ENCODE results near the gene MTHFD1L.

MTHFD1L gene

DNA sequence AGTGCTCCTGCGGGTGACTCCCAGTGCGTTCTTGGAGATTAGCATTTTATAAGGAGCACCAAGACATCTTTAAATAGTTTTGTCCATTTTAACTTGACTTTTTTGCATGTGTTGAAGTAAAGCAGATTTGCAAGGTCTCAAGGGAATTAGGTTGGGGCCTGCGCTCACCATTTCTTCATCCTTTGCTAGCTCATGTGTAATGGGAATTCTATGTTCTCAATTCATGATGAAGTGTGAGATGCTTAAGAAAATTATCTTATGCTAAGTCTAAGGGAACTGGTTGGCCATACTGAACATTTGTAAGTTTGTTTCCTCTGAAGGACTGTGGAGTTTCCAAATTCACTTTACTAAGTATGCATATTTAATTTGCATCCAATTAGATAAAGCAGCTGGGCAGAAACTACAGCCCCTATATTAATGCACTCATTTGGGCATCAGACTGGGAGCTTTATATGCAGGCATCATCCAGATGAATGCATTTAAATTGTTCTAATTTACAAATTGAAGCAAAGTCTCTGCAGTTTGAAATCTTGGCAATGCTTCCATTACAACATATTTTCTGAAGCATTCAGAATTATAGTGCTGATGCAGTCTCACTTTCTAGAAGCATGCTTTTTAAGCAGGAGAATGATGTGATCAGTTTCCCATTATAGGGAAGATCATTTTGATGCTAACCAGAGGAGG lies 266.0 kb downstream of the MTHFD1L start:
- peak; percentile 52 for DNase-seq

DNA sequence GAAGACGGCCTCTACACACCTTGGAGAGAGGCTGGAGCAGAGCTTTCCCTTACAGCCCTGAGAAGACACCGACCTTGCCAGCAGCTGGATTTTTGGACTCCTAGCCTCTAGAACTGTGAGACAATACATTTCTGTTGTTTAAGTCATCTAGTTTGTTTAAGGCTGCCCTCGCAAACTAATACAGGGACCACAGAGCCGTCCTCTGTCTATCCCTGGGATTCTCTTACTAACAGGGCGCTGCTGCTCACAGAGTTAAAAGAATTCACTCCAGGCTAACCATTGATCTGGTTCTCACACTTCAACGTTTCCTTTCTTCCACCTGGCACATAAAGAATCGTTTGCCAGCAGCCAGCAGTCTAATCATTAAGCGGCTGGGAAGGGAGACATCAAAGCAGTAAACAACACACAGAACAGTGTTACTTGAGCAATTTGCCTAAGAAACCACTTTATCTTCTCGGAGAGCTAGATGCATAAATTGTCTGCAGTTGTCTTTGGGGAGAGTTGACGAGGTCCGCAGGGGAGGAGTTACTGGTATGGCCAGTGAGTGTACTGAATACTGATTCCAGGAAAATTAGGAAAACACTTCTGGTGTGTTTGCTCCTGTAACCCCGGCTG lies 270.7 kb downstream of the MTHFD1L start:
- peak; percentile 53 for DNase-seq

DNA sequence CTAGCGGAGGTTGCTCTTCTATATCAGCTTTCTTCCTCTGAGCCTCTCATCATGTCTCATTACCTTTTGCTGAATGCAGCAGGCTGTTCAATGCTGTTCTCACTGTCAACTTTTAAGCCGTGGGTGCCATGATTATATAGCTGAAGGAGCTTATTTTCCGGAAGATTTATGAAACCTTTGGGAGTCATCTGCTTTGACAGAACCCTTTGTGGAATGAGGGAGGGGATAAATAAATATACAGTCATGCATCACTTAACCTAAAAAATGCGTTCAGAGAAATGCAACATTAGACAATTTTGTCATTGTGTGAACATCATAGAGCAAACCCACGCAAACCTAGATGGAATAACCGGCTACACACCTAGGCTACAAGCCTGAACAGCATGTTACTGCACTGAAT lies 272.0 kb downstream of the MTHFD1L start:
- DNase-seq = no peak

DNA sequence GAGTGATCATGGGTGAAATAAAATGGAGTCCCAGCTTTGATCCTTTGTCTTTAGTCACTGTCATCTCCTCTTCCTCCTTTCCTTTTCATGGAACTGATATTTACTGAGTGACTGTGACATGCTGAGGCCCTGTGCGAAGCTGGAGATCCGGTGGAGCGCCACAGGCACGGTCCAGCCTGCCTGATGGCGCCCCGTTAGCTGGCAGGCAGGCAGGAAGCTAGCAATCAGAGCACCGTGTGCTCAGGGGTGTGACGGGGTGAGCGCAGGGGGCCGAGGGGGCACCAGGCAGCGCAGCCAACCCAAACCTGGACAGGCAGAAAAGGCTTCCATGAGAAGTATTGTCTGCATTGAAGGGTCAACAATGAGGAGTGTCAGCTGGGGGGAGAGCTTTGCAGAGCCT lies 274.0 kb downstream of the MTHFD1L start:
- no peak for DNase-seq

DNA sequence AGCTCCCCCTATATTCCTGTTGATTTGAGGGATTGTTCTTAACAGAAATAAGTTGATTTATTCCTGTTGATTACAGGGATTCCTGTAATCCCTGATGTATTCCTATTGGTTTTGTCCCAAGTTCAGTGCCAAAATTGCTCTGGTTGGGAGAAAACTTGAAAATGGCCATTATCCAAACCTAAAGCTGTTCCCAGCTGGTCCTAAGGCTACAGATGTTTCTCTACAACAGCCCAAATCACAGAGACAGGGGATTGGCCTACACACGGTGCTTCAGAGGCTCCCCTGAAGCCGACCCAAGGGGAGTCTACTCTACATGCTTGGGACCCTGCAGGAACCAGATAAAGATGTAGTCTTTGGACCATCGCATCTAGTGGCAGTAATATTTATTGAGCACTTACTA lies 275.3 kb downstream of the MTHFD1L start:
- no peak for DNase-seq

DNA sequence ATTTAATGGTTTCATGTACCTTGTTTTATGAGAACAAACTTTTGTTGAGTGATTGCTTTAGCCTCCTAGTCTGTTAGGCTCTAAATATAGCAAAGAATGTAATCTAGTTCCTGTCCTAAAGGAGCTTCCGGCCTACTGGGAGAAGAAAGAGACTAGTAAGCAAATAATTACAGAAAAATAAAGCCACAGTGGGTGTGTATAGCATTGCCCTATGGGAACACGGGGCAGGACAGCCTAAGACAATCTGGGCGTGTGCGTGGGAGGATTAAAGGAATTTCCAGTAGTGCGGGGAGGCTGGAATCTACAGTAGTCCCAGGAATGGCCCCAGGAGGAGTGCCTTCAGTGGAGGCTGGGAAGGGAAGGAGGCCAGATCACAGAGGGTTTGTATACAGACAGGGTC lies 276.2 kb downstream of the MTHFD1L start:
- no peak for DNase-seq

DNA sequence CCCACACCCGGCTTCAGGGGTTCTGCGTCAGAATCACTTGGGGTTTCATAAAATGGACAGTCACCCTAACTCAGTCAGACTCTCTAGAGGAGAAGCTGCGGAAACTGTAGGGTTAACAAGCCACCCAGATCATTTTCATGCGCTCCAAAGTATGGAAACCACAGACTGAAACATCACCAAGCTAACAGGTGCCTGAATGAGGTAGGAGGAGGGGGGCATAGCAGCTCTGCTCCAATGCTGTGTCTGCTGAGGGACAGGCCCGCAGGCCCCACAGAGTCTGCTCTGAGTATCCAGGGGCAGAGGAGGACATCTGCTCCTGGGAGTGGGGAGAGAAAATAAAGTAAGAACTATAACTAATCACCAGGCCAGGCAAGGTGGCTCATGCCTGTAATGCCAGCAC lies 277.2 kb downstream of the MTHFD1L start:
- no peak for DNase-seq

DNA sequence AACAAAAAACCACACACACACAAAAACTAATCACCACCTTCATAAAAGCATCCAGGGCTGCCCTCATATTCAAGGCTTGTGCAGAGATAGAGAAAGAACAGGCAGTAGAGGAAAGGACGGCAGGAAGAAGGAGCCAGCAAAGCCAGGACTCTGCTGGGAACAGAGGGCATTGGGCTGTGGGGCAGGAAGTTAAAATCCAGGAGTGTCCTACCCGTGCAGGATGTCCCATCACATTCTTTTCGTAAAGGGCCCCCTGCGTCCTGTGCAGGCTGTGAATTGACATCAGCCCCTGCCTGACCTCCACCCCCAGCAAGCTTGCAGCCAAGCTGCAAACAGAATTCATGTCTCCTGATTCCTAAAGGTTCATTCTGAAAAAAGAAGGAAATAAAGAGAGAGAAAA lies 277.8 kb downstream of the MTHFD1L start:
- DNase-seq = no peak

DNA sequence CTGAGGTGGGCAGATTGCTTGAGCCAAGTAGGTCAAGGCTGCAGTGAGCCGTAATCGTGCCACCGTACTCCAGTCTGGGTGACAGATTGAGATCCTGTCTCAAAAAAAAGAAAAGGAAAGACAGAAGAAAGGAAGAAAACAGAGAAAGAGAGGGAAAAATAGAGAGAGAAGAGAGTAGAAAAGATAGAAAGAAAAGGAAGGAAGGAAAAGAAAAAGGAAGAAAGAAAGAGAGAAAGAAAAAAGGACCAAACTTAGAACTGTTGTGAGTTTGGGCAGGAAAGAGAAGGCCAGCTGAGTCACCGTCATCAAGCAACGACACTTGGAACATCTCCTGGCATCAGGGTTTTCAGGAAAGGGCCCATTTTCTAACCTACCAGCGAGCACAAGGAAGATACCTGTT lies 278.3 kb downstream of the MTHFD1L start:
- DNase-seq = no peak

DNA sequence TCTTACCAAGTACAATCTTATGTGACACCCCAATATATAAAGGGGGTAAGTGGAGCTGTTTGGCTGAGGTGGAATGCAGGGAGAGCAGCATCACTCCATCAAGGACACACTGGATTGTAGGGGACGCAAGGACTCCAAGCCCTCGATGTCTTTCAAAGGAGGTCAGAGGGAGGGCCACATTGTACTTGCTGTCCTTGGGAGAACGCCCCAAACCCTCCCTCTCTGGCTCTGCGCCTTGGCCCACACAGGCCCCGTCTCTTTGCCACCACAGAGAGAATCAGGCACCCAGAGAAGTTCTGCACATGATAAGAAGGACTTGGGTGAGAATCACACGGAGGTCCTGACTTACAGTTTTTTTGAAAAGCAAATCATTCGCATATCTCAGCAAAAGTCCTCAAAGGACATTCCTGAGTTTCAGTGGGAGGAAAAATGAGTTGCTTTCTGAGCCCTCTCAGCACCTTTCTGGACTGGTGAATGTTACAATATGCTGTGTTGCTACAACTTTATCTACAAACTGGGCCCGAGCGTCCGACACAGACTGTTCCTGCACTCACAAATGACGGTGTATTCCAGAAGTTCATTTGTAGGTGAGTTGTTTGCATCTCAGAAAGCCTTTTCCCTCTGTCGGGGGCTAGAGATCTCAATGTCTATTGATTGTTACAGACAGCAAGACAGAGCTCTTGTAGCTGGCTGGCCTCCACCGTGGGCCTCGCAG lies 281.8 kb downstream of the MTHFD1L start:
- no peak for DNase-seq

DNA sequence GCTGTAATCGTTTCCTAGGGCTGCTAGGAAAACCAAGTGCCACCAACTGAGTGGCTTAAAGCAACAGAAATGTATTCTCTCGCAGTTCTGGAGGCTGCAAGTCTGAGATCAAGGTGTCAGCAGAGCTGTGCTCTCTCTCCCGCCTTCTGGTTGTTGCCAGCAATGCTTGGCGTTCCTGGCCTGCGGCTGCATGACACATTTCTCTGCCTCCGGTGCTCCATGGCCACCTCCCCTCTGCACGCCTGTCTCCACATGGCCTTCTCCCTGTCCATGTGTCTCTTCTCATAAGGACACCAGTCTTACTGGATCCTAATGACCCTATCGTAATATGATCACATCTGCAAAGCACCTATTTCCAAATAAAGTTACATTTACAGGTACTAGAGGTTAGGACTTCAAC lies 282.6 kb downstream of the MTHFD1L start:
- no peak for DNase-seq

DNA sequence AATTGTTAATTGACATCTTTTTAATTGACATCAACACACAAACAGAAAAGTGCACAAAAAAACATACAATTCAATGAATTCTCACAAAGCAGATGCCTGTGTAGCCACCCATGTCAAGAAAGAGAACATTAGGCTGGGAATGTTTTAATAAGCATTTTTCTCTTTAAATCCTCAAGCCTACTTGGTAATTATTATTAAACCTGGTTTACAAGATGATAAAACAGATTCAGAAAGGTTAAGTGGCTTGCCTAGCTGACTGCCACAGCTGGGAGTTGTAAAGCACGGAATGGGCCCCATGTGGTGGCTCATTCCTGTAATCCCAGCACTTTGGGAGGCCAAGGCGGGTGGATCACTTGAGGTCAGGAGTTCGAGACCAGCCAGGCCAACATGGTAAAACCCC lies 284.3 kb downstream of the MTHFD1L start:
- no peak for DNase-seq

All from right forelimb (tissue), 1 donor.